GM21423 (cell line): ENCODE data around the gene SLC9B1.
"Not testable (repeated sequence)": the region's sequence is repeated elsewhere in the genome, so short reads cannot be mapped to it uniquely, and the experiment has no call there.

Source experiments
- ATAC-seq: cut with Tn5 transposase; IDR thresholded peaks from one replicate; pipeline ENCODE4 v1.9.1; 2021; ENCODE audit warnings: mild to moderate bottlenecking, moderate library complexity; ENCODE audit not compliant: unreplicated experiment

The SLC9B1 gene

DNA sequence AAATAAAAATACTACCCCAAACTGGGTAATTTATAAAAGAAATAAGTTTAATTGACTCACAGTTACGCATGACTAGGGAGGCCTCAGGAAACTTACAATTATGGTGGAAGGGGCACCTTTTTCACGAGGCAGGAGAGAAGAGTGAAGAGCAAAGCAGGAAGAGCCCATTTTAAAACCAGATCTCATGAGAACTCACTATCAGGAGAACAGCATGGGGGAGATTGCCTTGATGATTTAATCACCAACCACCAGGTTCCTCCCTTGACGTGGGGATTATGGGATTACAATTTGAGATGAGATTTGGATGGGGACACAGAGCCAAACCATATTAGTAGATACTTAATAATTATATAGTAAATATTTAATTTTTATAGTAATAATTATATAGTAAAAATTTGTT lies 140.6 kb downstream of the SLC9B1 start:
- no peak for ATAC-seq

DNA sequence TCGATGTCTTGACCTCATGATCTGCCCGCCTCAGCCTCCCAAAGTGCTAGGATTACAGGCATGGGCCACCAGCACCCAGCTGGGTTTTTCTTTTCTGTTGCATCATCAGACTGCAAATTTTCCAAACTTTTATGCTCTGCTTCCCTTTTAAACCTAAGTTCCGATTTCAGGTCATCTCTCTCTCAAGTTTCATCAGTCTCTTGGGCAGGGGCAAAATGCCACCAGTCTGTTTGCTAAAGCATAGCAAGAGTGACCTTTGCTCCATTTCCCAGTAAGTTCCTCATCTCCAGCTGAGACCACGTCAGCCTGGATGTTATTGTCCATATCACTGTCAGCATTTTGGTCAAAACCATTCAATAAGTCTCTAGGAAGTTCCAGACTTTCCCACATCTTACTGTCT lies 141.2 kb downstream of the SLC9B1 start:
- ATAC-seq, result not testable (repeated sequence)

DNA sequence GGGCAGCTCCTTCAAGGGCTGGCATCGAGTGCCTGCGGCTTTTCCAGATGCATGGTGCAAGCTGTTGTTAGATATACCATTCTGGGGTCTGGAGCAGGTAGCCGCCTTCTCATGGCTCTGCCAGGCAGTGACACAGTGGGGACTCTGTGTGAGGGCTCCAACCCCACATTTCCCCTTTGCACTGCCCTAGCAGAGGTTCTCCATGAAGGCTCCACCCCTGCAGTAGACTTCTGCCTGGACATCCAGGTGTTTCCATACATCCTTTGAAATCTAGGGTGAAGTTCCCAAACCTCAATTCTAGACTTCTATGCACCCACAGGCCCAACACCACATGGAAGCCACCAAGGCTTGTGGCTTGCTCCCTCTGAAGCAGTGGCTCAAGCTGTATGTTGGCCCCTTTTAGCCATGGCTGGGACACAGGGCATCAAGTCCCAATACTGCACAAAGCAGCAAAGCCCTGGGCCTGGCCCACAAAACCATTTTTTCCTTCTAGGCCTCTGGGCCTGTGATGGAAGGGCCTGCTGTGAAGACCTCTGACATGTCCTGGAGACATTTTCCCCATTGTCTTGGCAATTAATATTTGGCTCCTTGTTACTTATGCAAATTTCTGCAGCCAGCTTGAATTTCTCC lies 141.9 kb downstream of the SLC9B1 start:
- ATAC-seq, result not testable (repeated sequence)

DNA sequence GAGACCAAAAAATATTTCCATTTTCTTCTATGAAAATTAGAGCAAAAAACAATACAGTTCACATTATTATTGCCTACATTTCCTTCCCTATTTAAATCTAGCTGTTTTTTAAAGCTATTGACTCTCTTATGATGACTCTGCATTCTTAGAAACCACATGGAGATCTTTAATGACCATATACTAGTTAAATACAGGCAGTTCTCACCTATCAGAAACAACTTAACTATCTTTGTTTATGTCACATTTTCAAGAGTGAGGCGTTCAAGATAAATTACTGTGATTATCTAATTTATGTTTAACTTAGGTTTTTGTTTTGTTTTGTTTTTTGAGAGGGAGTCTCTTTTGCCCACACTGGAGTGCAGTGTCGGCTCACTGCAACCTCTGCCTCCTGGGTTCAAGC lies 147.7 kb downstream of the SLC9B1 start:
- no peak for ATAC-seq

DNA sequence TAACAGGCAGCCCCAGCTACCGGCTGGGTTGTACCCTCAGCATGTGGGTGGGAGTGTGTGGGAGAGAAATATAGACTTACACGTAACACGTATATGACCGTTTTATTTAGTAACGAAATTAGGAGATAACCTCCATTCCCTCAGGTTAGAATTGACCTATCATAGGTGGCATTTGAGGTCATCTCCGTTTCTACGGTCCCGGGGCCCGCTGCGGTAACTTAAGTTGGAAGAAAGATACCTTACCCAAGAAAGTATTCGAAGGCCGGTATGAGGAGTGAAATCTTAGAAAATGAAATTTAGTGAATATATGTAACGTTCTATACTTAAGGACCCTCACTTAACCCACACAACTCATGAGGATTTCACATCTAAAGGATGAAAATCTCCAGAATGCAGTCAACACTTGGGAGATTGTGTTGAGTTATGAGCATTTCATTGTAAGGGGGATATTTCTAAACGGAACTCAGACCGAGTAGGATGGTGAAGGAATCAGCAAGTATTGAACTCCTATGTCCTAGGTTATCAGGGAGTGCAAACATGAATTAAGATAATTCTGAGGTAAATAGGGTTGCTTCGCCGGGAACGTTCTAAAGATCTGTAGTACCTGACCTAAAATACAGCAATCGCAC lies 149.8 kb downstream of the SLC9B1 start:
- peak; percentile 24 for ATAC-seq

DNA sequence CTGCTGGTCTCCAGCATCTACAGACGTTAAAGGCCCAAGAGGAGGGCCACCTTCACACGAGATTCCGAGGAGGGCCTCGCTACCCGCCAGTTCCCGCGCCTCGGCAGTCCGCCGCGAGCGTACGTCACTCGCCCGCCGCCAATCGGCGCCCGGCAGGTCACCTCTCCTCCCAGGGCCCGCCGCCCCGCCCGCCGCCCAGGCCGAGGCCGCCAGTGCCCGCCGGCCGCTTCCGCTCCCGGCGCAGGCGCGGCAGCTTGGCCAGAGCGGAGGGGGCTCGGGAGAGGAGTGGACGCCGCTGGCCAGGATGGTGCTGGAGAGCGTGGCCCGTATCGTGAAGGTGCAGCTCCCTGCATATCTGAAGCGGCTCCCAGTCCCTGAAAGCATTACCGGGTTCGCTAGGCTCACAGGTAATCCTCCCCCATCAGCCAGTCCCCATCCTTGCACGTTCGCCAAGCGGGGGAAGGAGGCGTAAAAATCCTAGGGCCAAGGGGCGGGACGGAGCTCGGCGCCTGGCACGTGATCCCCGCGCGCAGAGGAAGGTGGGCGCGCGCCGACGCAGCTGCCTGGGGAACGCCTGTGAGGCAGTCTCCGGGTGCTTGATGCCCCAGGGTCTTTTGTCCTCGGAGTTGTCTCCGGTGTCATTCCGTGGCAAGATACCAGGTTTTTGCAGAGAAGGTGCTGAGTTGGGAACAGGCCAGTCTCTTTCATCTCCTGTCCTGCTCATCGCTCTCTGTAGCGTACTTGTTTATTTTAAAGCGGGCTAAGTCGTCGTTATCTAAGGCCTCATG lies 150.5 kb downstream of the SLC9B1 start, which contains the start of gene CISD2:
TSS of gene CISD2 (plus strand) at position 212 of the 788 bp plus-strand sequence. CDS start at position 305, 93 bp downstream.
- ATAC-seq, result peak; percentile 82

DNA sequence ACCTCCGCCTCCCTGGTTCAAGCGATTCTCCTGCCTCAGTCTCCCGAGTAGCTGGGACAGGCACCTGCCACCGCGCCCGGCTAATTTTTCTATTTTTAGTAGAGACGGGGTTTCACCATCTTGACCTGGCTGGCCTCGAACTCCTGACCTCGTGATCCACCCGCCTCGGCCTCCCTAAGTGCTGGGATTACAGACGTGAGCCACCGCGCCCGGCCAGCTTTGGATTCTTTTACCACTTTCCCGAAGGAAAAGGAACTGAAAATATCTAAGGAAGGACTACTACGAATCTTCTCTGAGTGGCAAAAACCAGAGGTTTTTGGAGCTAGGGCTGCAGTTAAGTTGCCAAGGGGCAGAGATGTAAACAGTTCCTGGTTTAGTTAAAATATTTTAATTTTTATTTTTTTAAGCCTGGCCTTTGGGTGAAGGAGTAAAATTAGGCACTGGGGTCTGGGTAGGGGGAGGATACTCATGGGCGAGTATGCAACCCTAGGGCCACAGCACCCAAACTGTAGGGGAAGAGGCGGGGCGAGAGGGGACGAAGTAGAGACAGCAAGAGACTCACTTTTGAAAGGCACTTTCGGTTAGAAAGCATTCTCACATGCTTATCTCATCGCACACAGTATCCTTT lies 151.2 kb downstream of the SLC9B1 start:
- peak; percentile 49 for ATAC-seq

DNA sequence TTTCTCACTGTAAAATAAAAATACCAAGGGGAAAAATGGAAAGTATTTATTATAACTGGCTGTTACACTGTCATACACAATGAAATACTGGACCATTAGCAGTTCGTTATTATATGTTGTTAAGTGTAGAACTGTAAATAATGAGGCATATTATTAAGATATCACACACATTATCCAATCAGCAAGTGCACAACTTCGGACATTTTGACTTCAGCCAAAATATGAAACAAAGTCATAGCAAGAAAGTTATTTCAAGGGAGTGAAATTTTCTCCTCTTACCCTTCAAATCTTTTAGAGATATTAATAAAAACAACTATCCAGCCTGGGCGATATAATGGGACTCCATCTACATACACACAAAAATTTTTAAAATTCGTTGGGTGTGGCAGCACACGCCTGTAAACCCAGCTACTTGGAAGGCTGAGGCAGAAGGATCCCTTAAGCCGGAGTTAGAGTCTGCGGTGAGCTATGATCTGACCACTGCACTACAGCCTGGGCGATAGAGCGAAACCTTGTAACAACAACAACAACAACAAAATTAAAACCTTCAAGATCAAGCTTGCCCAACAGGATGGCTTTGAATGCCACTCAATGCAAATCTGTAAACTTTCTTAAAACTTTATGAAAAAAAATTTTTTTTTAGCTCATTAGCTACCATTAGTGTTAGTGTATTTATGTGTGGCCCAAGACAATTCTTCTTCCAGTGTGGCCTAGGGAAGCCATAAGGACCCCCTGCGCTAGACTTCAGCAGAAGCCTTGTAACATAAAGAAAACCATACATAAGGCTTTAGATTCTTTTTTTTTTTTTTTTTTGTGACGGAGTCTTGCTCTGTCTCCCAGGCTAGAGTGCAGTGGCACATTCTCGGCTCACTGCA lies 152.0 kb downstream of the SLC9B1 start:
- ATAC-seq, result no peak

DNA sequence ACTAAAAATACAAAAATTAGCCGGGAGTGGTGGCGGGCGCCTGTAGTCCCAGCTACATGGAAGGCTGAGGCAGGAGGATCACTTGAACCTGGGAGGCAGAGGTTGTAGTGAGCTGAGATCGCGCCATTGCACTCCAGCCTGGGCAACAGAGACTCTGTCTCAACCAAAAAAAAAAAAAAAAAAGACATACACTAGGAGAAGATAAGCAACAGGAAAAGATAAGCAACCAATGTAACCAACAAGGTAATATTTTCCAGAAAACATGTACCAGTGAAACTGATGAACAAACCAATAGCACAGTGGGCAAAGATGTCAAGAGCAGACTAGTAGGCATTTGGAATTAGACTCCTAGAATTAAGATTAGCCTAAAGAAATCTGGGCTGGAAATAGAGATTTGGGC lies 154.2 kb downstream of the SLC9B1 start:
- not testable (repeated sequence) for ATAC-seq

DNA sequence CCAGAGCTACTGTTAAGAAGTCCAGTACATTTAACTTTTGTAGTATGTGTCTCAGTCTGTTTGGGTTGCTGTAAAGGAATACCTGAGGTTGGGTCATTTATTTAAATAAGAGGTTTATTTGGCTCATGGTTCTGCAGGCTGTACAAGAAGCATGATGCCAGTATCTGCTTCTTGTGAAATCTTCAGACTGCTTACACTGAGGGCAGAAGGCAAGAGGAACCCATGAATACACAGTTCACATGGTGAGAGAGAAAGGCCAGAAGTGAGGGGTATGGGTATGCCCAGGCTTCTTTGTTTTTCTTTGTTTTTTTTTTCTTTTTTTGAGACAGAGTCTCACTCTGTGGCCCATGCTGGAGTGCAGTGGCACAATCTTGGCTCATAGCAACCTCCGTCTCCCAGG lies 156.8 kb downstream of the SLC9B1 start:
- ATAC-seq, result no peak

DNA sequence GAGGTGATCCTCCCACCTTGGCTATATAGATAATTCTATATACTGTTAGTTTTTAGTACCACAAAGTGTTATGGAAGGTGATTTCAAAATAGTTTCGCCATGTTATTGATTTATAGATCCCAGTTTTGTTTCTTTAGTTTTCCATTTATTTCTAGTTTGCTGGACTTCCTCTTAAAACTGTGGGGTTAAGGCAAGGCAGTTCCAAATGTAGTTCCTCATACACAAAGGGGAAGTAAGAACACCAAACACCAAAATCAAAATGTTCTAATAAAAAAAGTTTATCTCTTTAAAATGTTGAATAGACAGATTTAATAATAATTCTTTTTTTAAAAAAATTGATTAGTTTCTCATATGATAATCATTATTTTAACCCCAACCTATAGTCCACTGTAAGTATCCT lies 157.5 kb downstream of the SLC9B1 start:
- ATAC-seq, result no peak

DNA sequence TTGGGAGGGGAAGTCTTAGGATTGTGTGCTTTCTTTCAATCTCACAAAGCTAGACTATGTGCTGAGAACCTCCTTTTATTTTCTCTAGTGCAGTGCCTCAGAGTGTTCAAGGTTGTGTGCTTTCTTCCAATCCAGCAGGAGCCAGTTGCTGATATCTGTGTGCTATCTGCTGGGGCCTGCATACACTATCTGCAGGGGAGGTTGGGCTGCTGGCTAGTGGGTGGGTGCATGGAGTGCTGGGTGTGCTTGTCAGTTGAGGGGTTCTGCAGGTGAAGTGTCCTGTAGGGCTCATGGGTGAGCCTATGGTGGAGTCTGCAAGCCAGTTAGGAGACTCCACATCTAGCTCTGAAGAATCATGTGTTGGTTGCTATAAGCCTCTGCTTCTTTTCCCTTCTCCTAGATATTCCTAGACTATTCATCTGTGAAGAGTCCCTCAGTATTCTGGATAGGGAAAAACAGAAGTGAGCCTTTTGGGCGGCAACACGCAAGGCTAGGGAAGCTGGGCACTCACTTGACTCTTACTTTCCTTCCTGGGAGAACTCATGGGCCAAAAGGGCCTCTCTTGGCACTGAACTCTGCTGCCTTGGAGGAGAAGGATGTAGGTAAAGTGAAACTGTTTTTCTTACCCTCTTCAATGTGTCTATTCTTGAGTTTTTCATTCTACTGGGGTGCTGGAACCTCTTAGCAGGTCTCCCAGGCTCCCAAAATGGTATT lies 158.7 kb downstream of the SLC9B1 start:
- ATAC-seq, result no peak

DNA sequence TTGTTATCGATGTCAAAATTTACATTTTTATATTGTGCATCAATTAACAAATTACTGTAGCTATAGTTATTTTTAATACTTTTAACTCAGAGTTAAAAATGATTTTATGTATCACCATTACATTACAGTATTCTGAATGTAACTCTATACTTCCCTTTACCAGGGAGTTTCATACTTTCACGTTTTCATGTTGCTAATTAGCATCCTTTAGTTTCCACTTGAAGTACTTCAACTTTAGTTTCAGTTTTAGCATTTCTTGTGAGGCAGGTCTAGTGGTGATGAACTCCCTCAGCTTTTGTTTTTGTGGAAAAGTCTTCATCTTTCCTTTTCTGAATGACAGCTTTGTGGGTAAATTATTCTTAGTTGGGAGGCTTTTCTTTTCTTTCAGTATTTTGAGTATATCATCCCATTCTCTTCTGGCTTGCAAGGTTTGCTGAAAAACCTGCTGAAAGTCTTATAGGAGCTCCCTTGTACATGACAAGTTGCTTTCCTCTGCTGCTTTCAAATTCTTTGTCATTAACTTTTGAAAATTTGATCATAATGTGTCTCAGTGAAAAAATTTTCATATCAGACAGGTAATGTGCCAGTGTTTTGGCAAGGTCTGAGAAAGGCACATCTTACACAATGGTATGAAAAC lies 160.6 kb downstream of the SLC9B1 start:
- no peak for ATAC-seq
